Endothelial cell of umbilical vein (primary cell): ENCODE results near the gene CTU2. TPM values are rescaled to one million over a fixed set of nuclear protein-coding genes. Genes with fewer than 3 reads are reported as not detected.

Source experiments
- BruUV-seq: library from RNA; stranded (reverse); fragments of 400-500 nt; replicated peaks from 2 replicates; lab custom pipeline; 2021; lab: Mats Ljungman, UMichigan
- CTCF ChIA-PET: fragments of 300-600, 350-600 bp; sonication (Branson Sonifier 250); formaldehyde crosslinking; loops from one replicate; lab custom pipeline; 2021; ENCODE audit warnings: antibody characterized with exemption, inconsistent platforms; lab: Charles Lee
- POLR2A ChIA-PET: fragments of 300-600, 350-600 bp; sonication (Branson Sonifier 250); formaldehyde crosslinking; loops from one replicate; lab custom pipeline; 2021; ENCODE audit warnings: antibody characterized with exemption, inconsistent platforms; lab: Charles Lee
- DNase-seq: peaks from one replicate; pipeline ENCODE4 v3.0.0-alpha.2; 2011; ENCODE audit warnings: low read depth, low spot score
- FAIRE-seq: peaks from 2 replicates; lab custom pipeline; 2011; peaks lifted over from hg19 to GRCh38; lab: Jason Lieb, UNC
- H2AFZ ChIP-seq: 2 replicates; pipeline ENCODE4 v1.6.0; 2012; ENCODE audit warnings: low read depth, low read length, control low read depth, inconsistent platforms
- H3K27ac ChIP-seq: 2 replicates; pipeline ENCODE4 v1.5.1; 2011; ENCODE audit warnings: low read depth, mild to moderate bottlenecking, control low read depth, low read length, moderate library complexity; ENCODE audit not compliant: insufficient read depth
- H3K27me3 ChIP-seq, 2 experiments: 2 replicates each; pipeline versions ENCODE4 v1.6.0 to v1.6.1; 2011; ENCODE audit warnings: low read length in 2 of 2, mixed read lengths in 1 of 2; ENCODE audit not compliant: control insufficient read depth in 2 of 2, insufficient read depth in 2 of 2
- H3K36me3 ChIP-seq, 2 experiments: 2 replicates in 1 of 2; 3 replicates in 1 of 2; pipeline ENCODE4 v1.5.1; 2011; ENCODE audit warnings: low read length in 2 of 2, mild to moderate bottlenecking in 1 of 2, moderate library complexity in 1 of 2; ENCODE audit not compliant: control insufficient read depth in 2 of 2, insufficient read depth in 2 of 2; ENCODE audit errors: extremely low read depth in 1 of 2
- H3K4me1 ChIP-seq: 3 replicates; pipeline ENCODE4 v1.5.1; 2011; ENCODE audit warnings: mild to moderate bottlenecking, low read length; ENCODE audit not compliant: control insufficient read depth, insufficient read depth; ENCODE audit errors: extremely low read depth
- H3K4me2 ChIP-seq: 2 replicates; pipeline ENCODE4 v1.6.1; 2011; ENCODE audit warnings: low read length, control low read depth, mixed read lengths; ENCODE audit not compliant: insufficient read depth
- H3K4me3 ChIP-seq, 3 experiments: fragments of 200-600 bp in 1 of 3; sonication (generic), shearing (Covaris generic) in 1 of 3; replicated peaks in 1 of 3; 2 replicates each; pipeline ENCODE4 v1.5.1; 2011 to 2016; ENCODE audit warnings: control low read depth in 3 of 3, low read length in 3 of 3, mild to moderate bottlenecking in 2 of 3, inconsistent platforms in 1 of 3, low read depth in 1 of 3, moderate library complexity in 1 of 3; ENCODE audit not compliant: insufficient read depth in 1 of 3
- H3K79me2 ChIP-seq: 2 replicates; pipeline ENCODE4 v1.6.0; 2012; ENCODE audit warnings: low read length, inconsistent platforms; ENCODE audit not compliant: control insufficient read depth, insufficient read depth
- H3K9ac ChIP-seq: replicated peaks from 2 replicates; pipeline ENCODE3; 2011; ENCODE audit warnings: low read length, control low read depth; ENCODE audit not compliant: insufficient read depth; ENCODE audit errors: extremely low read depth
- H3K9me1 ChIP-seq: replicated peaks from 3 replicates; pipeline ENCODE4 v1.6.0; 2011; ENCODE audit warnings: mild to moderate bottlenecking, low read length; ENCODE audit not compliant: control insufficient read depth, insufficient read depth; ENCODE audit errors: extremely low read depth
- H3K9me3 ChIP-seq: replicated peaks from 2 replicates; pipeline ENCODE4 v1.5.1; 2012; ENCODE audit warnings: low read length, inconsistent platforms; ENCODE audit not compliant: control insufficient read depth, insufficient read depth
- H4K20me1 ChIP-seq: replicated peaks from 2 replicates; pipeline ENCODE3; 2011; ENCODE audit warnings: mild to moderate bottlenecking, low read length; ENCODE audit not compliant: control insufficient read depth, insufficient read depth; ENCODE audit errors: extremely low read depth
- CTCF ChIP-seq, 2 donors: IDR thresholded peaks; 1 replicate in 1 of 2; 2 replicates in 1 of 2; pipeline ENCODE4 v1.5.1; 2011; ENCODE audit warnings: low read length in 2 of 2, mild to moderate bottlenecking in 2 of 2, moderate library complexity in 2 of 2, control low read depth in 1 of 2, inconsistent platforms in 1 of 2, low read depth in 1 of 2; ENCODE audit not compliant: insufficient read depth in 1 of 2; ENCODE audit errors: extremely low read depth in 1 of 2
- EZH2 ChIP-seq: IDR thresholded peaks from 2 replicates; pipeline ENCODE4 v1.6.1; 2012; ENCODE audit warnings: borderline replicate concordance, low read depth, mild to moderate bottlenecking, moderate library complexity, low read length, inconsistent platforms; ENCODE audit not compliant: severe bottlenecking
- FOS ChIP-seq: IDR thresholded peaks from 2 replicates; pipeline ENCODE4 v1.6.1; 2011; ENCODE audit warnings: mild to moderate bottlenecking, low read length, moderate library complexity, borderline replicate concordance; ENCODE audit not compliant: insufficient read depth
- GATA2 ChIP-seq: IDR thresholded peaks from 2 replicates; pipeline ENCODE4 v1.7.0; 2011; ENCODE audit warnings: low read depth, mild to moderate bottlenecking, moderate library complexity, mixed read lengths, low read length; ENCODE audit not compliant: insufficient read length, insufficient read depth
- JUN ChIP-seq: IDR thresholded peaks from 2 replicates; pipeline ENCODE4 v1.6.1; 2011; ENCODE audit warnings: borderline replicate concordance, low read depth; ENCODE audit not compliant: insufficient read length, insufficient read depth
- MAX ChIP-seq: IDR thresholded peaks from 2 replicates; pipeline ENCODE4 v1.6.1; 2011; ENCODE audit not compliant: insufficient read depth, insufficient read length
- MYC ChIP-seq: IDR thresholded peaks from one replicate; pipeline ENCODE4 v1.6.1; 2011; ENCODE audit warnings: mild to moderate bottlenecking, low read depth, low read length
- POLR2A ChIP-seq: IDR thresholded peaks from 2 replicates; pipeline ENCODE4 v1.6.1; 2012; ENCODE audit warnings: low read depth, mild to moderate bottlenecking, control low read depth, low read length
- POLR2AphosphoS5 ChIP-seq: IDR thresholded peaks from 2 replicates; pipeline ENCODE4 v1.6.1; 2012; ENCODE audit warnings: low read depth, mild to moderate bottlenecking, control low read depth, low read length, moderate library complexity; ENCODE audit not compliant: insufficient read depth
- dilution Hi-C: fragments of 300-500 bp; cut with MboI; formaldehyde crosslinking; loops from one replicate; pipeline ENCODE4 v1.15.0; 2019; ENCODE audit warnings: low sequenced_read_pairs; ENCODE audit not compliant: extremely low pct_ligation_motif_present
- intact Hi-C: fragments of 100-400 bp; cut with micrococcal nuclease; formaldehyde crosslinking; loops from one replicate; pipeline ENCODE4 v1.10.0; 2022
- polyA plus RNA-seq, 4 experiments: library from polyadenylated mRNA; depleted of rRNA in 3 of 4; stranded (reverse) in 3 of 4; unstranded in 1 of 4; fragments of >200 nt; gene quantifications; 2 replicates each; pipeline versions ENCODE4 v1.2.1 to v1.2.3, GENCODE V29; 2011 to 2012; ENCODE audit warnings: missing spikeins in 1 of 4
- total RNA-seq: library from RNA; stranded (reverse); gene quantifications from 2 replicates; pipeline ENCODE4 v1.2.3, GENCODE V29; 2021

Gene CTU2
- total and polyA plus RNA-seq, 2 donors (not counting 3 experiments of a cell fraction or from before 2014, with no cell fraction given): 26.1 to 33.7 TPM

- BruUV-seq: no TSS peak
- dilution Hi-C loops: no loop called here
- intact Hi-C loops: no loop called here
- no peak for DNase-seq
- H2AFZ ChIP-seq: no peak overlapping the region
- H3K9me1 ChIP-seq: no peaks in the 10 kb centered on the region
- no peaks in the 10 kb centered on the region for H3K79me2 ChIP-seq
- TF ChIP-seq EZH2 (no peak), POLR2A (no peak), JUN (no peak), MAX (no peak), CTCF (IDR thresholded peaks at IDR 0.05; ENCODE audit: extremely low read depth in 1 of 2, insufficient read depth in 1 of 2, low read depth in 1 of 2, low read length in 2 of 2) (no peak), GATA2 (no peak), MYC (no peak), FOS (no peak), POLR2AphosphoS5 (no peak)
- H3K4me2 ChIP-seq: no peak overlapping the region
- ChIA-PET CTCF (interaction anchor here (1.2 to 1.3 kb wide), 3 partner anchors 15 to 169 kb away, joined by 3 read pairs; partner anchors contain the start of gene TRAPPC2L), POLR2A (no interaction called here)
- H3K36me3 ChIP-seq: no peaks in the 10 kb centered on the region
- H3K9ac ChIP-seq: no peak overlapping the region
- H3K9me3 ChIP-seq: no peaks in the 10 kb centered on the region
- no peak overlapping the region for H3K4me3 ChIP-seq
- peaks cover 0 to 2% of the 10 kb centered on the region in 2 experiments for H3K27me3 ChIP-seq
- H4K20me1 ChIP-seq: no peaks in the 10 kb centered on the region
- no peaks in the 10 kb centered on the region for H3K4me1 ChIP-seq
- H3K27ac ChIP-seq: no peak overlapping the region
- no peak for FAIRE-seq
These were observed 18.1 kb upstream of the CTU2 start for GRCh38 chr16:88688013-88688778.
